ENCODE data around the gene TASP1. TPM values are rescaled to one million over a fixed set of nuclear protein-coding genes. Genes with fewer than 3 reads are reported as not detected.

TASP1 gene
- polyA plus RNA-seq, 1 donor (not counting 4 experiments of a cell fraction or from before 2014, with no cell fraction given) = 17.4 TPM

DNA sequence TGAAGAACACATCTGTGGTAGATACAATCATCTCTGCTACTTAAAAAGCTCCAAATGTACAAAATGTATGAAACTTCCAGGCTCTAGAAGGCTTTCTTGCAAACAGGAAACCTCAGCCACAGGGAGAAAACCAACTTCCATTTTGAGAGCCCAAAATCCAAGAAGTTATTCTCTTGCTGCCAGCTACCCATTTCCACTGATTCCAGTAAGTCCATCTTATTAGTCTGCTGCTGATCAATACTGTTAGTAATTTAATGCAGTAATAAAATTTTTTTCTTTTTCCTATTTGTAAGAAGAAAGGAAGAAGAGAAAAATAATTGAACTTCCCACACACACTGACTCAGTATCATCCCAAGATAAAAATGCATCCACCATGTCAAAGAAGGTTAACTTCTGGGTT lies 169.5 kb downstream of the TASP1 start:
- dilution Hi-C loops (cut with MboI; ENCODE audit: extremely low pct_ligation_motif_present, low sequenced_read_pairs) = no loop called here
- TF ChIP-seq, protein P1, sequence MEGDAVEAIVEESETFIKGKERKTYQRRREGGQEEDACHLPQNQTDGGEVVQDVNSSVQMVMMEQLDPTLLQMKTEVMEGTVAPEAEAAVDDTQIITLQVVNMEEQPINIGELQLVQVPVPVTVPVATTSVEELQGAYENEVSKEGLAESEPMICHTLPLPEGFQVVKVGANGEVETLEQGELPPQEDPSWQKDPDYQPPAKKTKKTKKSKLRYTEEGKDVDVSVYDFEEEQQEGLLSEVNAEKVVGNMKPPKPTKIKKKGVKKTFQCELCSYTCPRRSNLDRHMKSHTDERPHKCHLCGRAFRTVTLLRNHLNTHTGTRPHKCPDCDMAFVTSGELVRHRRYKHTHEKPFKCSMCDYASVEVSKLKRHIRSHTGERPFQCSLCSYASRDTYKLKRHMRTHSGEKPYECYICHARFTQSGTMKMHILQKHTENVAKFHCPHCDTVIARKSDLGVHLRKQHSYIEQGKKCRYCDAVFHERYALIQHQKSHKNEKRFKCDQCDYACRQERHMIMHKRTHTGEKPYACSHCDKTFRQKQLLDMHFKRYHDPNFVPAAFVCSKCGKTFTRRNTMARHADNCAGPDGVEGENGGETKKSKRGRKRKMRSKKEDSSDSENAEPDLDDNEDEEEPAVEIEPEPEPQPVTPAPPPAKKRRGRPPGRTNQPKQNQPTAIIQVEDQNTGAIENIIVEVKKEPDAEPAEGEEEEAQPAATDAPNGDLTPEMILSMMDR (optimal IDR thresholded peaks at IDR 0.05 in 1 of 3, IDR thresholded peaks at IDR 0.05 in 1 of 3, conservative IDR thresholded peaks at IDR 0.05 in 1 of 3; ENCODE audit: extremely low read depth in 1 of 3, insufficient read depth in 2 of 3, low read length in 3 of 3) = no peak
- no peak for TF ChIP-seq EZH2 (IDR thresholded peaks at IDR 0.05; ENCODE audit: low read length)
- no peak for FAIRE-seq

DNA sequence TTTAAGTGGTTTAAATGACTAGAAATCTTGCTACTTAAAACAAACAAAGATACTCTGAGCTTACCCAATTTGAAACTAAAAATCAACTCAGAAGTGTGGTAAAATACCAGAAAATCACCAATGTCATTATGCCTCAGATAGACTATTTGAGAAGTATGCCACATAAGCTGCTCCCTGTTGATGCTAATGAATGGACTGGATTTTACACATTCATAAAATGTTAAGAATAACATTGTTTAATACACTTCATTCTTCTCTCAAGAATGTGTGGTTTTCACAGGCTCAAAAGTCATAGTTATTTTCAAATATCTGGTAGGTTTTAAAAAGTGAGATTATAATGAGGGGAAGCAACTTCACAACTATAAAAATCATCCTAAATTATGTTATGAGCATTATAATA lies 170.6 kb downstream of the TASP1 start:
- dilution Hi-C loops (cut with MboI; ENCODE audit: extremely low pct_ligation_motif_present, low sequenced_read_pairs) = no loop called here
- FAIRE-seq = no peak

More for the DNA sequence above, 169.5 kb downstream of the TASP1 start:
- H3K9ac ChIP-seq (ENCODE audit: control insufficient read depth, extremely low read depth, insufficient read depth, low read length) = no peak overlapping the region
- H3K36me3 ChIP-seq (ENCODE audit: control insufficient read depth in 2 of 2, extremely low read depth in 1 of 2, insufficient read depth in 2 of 2, low read length in 2 of 2) = no peaks in the 10 kb centered on the region
- H3K27ac ChIP-seq (ENCODE audit: control insufficient read depth, insufficient read depth, low read length) = no peak overlapping the region
- H3K79me2 ChIP-seq (ENCODE audit: control insufficient read depth, insufficient read depth, low read length) = no peaks in the 10 kb centered on the region
- H3K4me3 ChIP-seq (ENCODE audit: control insufficient read depth in 2 of 3, extremely low read depth in 1 of 3, insufficient read depth in 2 of 3, low read depth in 1 of 3, low read length in 3 of 3) = no peak overlapping the region
- H3K9me3 ChIP-seq (ENCODE audit: control insufficient read depth, low read depth, low read length) = no peaks in the 10 kb centered on the region
- no peaks in the 10 kb centered on the region for H3K27me3 ChIP-seq (ENCODE audit: control insufficient read depth, extremely low read depth, insufficient read depth, low read length)
- H3K4me2 ChIP-seq (ENCODE audit: control insufficient read depth, extremely low read depth, insufficient read depth, low read depth, low read length) = no peak overlapping the region
- H4K20me1 ChIP-seq (ENCODE audit: control insufficient read depth, extremely low read depth, insufficient read depth, low read length) = no peaks in the 10 kb centered on the region
- DNase-seq (ENCODE audit: low read depth, low spot score) = no peak
- H3K4me1 ChIP-seq (ENCODE audit: control insufficient read depth, extremely low read depth, insufficient read depth, low read length) = no peaks in the 10 kb centered on the region
- H2AFZ ChIP-seq (ENCODE audit: control insufficient read depth, low read length) = no peak overlapping the region
- H3K9me1 ChIP-seq (ENCODE audit: control insufficient read depth, extremely low read depth, insufficient read depth, low read length) = no peaks in the 10 kb centered on the region

More for the DNA sequence above, 170.6 kb downstream of the TASP1 start:
- Histone ChIP-seq H3K9me1 (ENCODE audit: control insufficient read depth, extremely low read depth, insufficient read depth, low read length) (no peaks in the 10 kb centered on the region), H3K9me3 (ENCODE audit: control insufficient read depth, low read depth, low read length) (no peaks in the 10 kb centered on the region), H3K4me1 (ENCODE audit: control insufficient read depth, extremely low read depth, insufficient read depth, low read length) (peaks cover 3% of the 10 kb centered on the region), H4K20me1 (ENCODE audit: control insufficient read depth, extremely low read depth, insufficient read depth, low read length) (no peaks in the 10 kb centered on the region), H3K36me3 (ENCODE audit: control insufficient read depth in 2 of 2, extremely low read depth in 1 of 2, insufficient read depth in 2 of 2, low read length in 2 of 2) (no peaks in the 10 kb centered on the region), H2AFZ (ENCODE audit: control insufficient read depth, low read length) (no peak overlapping the region), H3K4me3 (ENCODE audit: control insufficient read depth in 2 of 3, extremely low read depth in 1 of 3, insufficient read depth in 2 of 3, low read depth in 1 of 3, low read length in 3 of 3) (no peak overlapping the region), H3K79me2 (ENCODE audit: control insufficient read depth, insufficient read depth, low read length) (no peaks in the 10 kb centered on the region), H3K27ac (ENCODE audit: control insufficient read depth, insufficient read depth, low read length) (no peak overlapping the region), H3K4me2 (ENCODE audit: control insufficient read depth, extremely low read depth, insufficient read depth, low read depth, low read length) (no peak overlapping the region), H3K9ac (ENCODE audit: control insufficient read depth, extremely low read depth, insufficient read depth, low read length) (no peak overlapping the region), H3K27me3 (ENCODE audit: control insufficient read depth, extremely low read depth, insufficient read depth, low read length) (no peaks in the 10 kb centered on the region)
- no peak for DNase-seq (ENCODE audit: low read depth, low spot score)
- no peak for TF ChIP-seq EZH2 (IDR thresholded peaks at IDR 0.05; ENCODE audit: low read length)
- TF ChIP-seq, protein P1 (optimal IDR thresholded peaks at IDR 0.05 in 1 of 3, IDR thresholded peaks at IDR 0.05 in 1 of 3, conservative IDR thresholded peaks at IDR 0.05 in 1 of 3; ENCODE audit: extremely low read depth in 1 of 3, insufficient read depth in 2 of 3, low read length in 3 of 3) = no peak
